ENCODE data around the gene APAF1. TPM values are rescaled to one million over a fixed set of nuclear protein-coding genes. Genes with fewer than 3 reads are reported as not detected.

Gene APAF1
- total and polyA plus RNA-seq, 2 of the 13 experiments (the other 11 are each of a cell fraction or from before 2014, with no cell fraction given) = 6.0 to 13.0 TPM

DNA sequence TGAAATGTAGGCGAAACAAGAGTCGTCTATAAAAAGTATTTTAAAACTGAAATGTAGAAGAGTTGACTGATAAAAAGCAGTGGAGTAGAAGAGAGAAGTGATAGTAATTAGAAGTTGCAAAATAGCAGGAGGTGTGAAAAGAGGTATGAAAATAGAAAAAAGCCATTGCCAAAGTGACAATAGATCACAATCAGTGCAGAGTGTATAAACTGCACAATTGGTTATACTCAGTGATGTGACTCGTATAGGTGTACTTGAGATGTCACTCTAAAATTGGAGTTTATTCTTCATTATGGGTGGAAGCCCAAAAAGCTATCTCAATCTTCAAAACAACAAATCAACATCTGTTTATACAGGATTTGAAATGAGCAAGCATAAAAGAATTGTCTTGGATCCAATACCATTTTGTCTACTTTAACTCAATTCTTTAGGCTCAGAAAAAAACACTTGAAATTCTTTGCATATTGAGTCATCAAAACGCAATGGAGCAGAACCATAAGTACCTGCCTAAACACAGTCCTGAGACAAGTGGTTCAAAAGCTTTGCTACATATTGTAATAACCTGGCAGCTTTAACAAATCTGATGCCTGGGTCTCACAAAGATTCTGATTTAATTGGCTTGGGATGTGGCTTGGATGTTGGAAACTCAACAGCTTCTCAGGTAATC lies 9.3 kb upstream of the APAF1 start:
- in situ Hi-C loops (cut with HindIII; ENCODE audit: extremely low pct_ligation_motif_present, low pct_unique_long_range_greater_than_20kb) = no loop called here
- H2AFZ ChIP-seq (ENCODE audit: low read length) = no peak overlapping the region
- DNase-seq (ENCODE audit: low spot score) (peak; percentile 20), ATAC-seq (no peak), FAIRE-seq (peak; percentile 72)
- H3K4me3 ChIP-seq (replicated peaks in 1 of 3; ENCODE audit: insufficient read depth in 1 of 3, low read depth in 2 of 3, low read length in 3 of 3) = no peak overlapping the region
- H4K20me1 ChIP-seq (ENCODE audit: insufficient read depth, low read length) = no peaks in the 10 kb centered on the region; the same call in 1 of the 2 replicates
- no peaks in the 10 kb centered on the region for H3K27me3 ChIP-seq (ENCODE audit: control insufficient read depth in 1 of 2, insufficient read depth in 2 of 2, low read length in 2 of 2)
- ChIA-PET CTCF (ENCODE audit: low intra/inter-chr PET ratio, low total read pairs) (no interaction called here), POLR2A (no interaction called here)
- WGBS (ENCODE audit: low lambda C conversion rate) = 92% methylated on average over 4 of the region's 4 CpGs
- peaks cover 42% of the 10 kb centered on the region for H3K79me2 ChIP-seq (ENCODE audit: insufficient read depth, low read length)
- H3K4me1 ChIP-seq (ENCODE audit: insufficient read depth, low read length) = peaks cover 34% of the 10 kb centered on the region
- intact Hi-C loops (cut with micrococcal nuclease; ENCODE audit: unreplicated experiment) = no loop called here
- no TSS peak for BruUV-seq (replicated peaks)
- TF ChIP-seq FOSL2 (CRISPR knock-in tag; IDR thresholded peaks at IDR 0.05) (0 out of 2 replicates have a peak, but pooled peaks have one; percentile 14), ZFX (CRISPR knock-in tag; IDR thresholded peaks at IDR 0.05; ENCODE audit: low read depth) (no peak)
- H3K36me3 ChIP-seq (replicated peaks in 1 of 2; ENCODE audit: control insufficient read depth in 1 of 2, insufficient read depth in 2 of 2, low read length in 2 of 2) = peaks cover 5 to 22% of the 10 kb centered on the region in 2 experiments; a peak in 3 of 5 replicates
- no peak overlapping the region for H3K9ac ChIP-seq (ENCODE audit: insufficient read depth, low read depth, low read length)
- H3K4me2 ChIP-seq (ENCODE audit: low read depth, low read length) = no peak overlapping the region
- no peak overlapping the region for H3K27ac ChIP-seq (ENCODE audit: extremely low read length, insufficient read depth, low read length)
- no peaks in the 10 kb centered on the region for H3K9me3 ChIP-seq (ENCODE audit: low read length)

DNA sequence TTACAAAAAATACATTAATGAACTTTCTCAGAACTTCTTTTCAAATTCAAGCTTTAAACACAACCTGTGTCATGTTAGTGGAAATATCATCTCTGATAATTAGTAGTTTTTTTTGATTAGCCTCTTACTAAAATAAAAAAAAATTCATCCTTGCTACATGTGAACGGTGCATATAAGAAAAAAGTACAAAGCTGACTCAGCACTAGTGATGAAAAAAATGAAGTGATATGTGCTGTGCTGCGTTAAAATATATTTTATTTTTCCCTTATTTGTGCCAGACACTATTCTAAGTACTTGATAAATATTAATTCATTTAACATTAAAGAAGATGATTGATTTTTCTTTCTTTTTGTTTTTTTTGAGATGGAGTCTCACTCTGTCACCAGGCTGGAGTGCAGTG lies 8.0 kb upstream of the APAF1 start:
- Histone ChIP-seq H3K4me1 (ENCODE audit: insufficient read depth, low read length) (peaks cover 47% of the 10 kb centered on the region), H3K27me3 (ENCODE audit: control insufficient read depth in 1 of 2, insufficient read depth in 2 of 2, low read length in 2 of 2) (no peaks in the 10 kb centered on the region), H3K4me2 (ENCODE audit: low read depth, low read length) (no peak overlapping the region), H2AFZ (ENCODE audit: low read length) (no peak overlapping the region), H3K27ac (ENCODE audit: extremely low read length, insufficient read depth, low read length) (no peak overlapping the region), H3K36me3 (replicated peaks in 1 of 2; ENCODE audit: control insufficient read depth in 1 of 2, insufficient read depth in 2 of 2, low read length in 2 of 2) (peaks cover 4 to 21% of the 10 kb centered on the region in 2 experiments; a peak in 3 of 5 replicates), H4K20me1 (ENCODE audit: insufficient read depth, low read length) (no peaks in the 10 kb centered on the region; the same call in 1 of the 2 replicates), H3K9me3 (ENCODE audit: low read length) (no peaks in the 10 kb centered on the region), H3K79me2 (ENCODE audit: insufficient read depth, low read length) (peaks cover 54% of the 10 kb centered on the region), H3K4me3 (replicated peaks in 1 of 3; ENCODE audit: insufficient read depth in 1 of 3, low read depth in 2 of 3, low read length in 3 of 3) (no peak overlapping the region), H3K9ac (ENCODE audit: insufficient read depth, low read depth, low read length) (no peak overlapping the region)
- intact Hi-C loops (cut with micrococcal nuclease; ENCODE audit: unreplicated experiment) (no loop called here), in situ Hi-C loops (cut with HindIII; ENCODE audit: extremely low pct_ligation_motif_present, low pct_unique_long_range_greater_than_20kb) (no loop called here)
- no peak for ATAC-seq
- BruUV-seq (replicated peaks) = no TSS peak
- no peak for FAIRE-seq
- ChIA-PET CTCF (ENCODE audit: low intra/inter-chr PET ratio, low total read pairs) (no interaction called here), POLR2A (no interaction called here)
- WGBS (ENCODE audit: low lambda C conversion rate) = 97% methylated on average over 2 of the region's 2 CpGs
- no peak for DNase-seq (ENCODE audit: low spot score)
- TF ChIP-seq MAFF (IDR thresholded peaks at IDR 0.05; ENCODE audit: low read depth, low read length) = peak; percentile 96
- TF ChIP-seq HOXA7 (CRISPR knock-in tag; IDR thresholded peaks at IDR 0.05) = no peak
- no peak for TF ChIP-seq HNF4G (IDR thresholded peaks at IDR 0.05; ENCODE audit: borderline replicate concordance, low read depth, low read length)
- TF ChIP-seq HNF4G (CRISPR knock-in tag; IDR thresholded peaks at IDR 0.05; ENCODE audit: borderline replicate concordance, low read depth) = no peak
- TF ChIP-seq ZNF383 (CRISPR knock-in tag; IDR thresholded peaks at IDR 0.05; ENCODE audit: borderline replicate concordance) = no peak
- no peak for TF ChIP-seq ZNF496 (CRISPR knock-in tag; IDR thresholded peaks at IDR 0.05; ENCODE audit: insufficient replicate concordance)
- TF ChIP-seq BRCA1 (CRISPR knock-in tag; IDR thresholded peaks at IDR 0.05) = no peak
- TF ChIP-seq PLRG1 (conservative IDR thresholded peaks at IDR 0.05) = no peak
- no peak for TF ChIP-seq ZNF282 (IDR thresholded peaks at IDR 0.05; ENCODE audit: partially characterized antibody)
- TF ChIP-seq MAFK (conservative IDR thresholded peaks at IDR 0.05 in 1 of 2, IDR thresholded peaks at IDR 0.05 in 1 of 2; ENCODE audit: low read length in 2 of 2) = peak; percentile 93 to 98
- TF ChIP-seq SIN3A (IDR thresholded peaks at IDR 0.05; ENCODE audit: borderline replicate concordance, low read depth, low read length) = no peak
- TF ChIP-seq DPF2 (CRISPR knock-in tag; IDR thresholded peaks at IDR 0.05; ENCODE audit: borderline replicate concordance, low read depth) = no peak
- TF ChIP-seq, protein P1, sequence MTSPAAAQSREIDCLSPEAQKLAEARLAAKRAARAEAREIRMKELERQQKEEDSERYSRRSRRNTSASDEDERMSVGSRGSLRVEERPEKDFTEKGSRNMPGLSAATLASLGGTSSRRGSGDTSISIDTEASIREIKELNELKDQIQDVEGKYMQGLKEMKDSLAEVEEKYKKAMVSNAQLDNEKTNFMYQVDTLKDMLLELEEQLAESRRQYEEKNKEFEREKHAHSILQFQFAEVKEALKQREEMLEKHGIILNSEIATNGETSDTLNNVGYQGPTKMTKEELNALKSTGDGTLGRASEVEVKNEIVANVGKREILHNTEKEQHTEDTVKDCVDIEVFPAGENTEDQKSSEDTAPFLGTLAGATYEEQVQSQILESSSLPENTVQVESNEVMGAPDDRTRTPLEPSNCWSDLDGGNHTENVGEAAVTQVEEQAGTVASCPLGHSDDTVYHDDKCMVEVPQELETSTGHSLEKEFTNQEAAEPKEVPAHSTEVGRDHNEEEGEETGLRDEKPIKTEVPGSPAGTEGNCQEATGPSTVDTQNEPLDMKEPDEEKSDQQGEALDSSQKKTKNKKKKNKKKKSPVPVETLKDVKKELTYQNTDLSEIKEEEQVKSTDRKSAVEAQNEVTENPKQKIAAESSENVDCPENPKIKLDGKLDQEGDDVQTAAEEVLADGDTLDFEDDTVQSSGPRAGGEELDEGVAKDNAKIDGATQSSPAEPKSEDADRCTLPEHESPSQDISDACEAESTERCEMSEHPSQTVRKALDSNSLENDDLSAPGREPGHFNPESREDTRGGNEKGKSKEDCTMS (CRISPR knock-in tag; conservative IDR thresholded peaks at IDR 0.05) = no peak
- TF ChIP-seq, protein P2, sequence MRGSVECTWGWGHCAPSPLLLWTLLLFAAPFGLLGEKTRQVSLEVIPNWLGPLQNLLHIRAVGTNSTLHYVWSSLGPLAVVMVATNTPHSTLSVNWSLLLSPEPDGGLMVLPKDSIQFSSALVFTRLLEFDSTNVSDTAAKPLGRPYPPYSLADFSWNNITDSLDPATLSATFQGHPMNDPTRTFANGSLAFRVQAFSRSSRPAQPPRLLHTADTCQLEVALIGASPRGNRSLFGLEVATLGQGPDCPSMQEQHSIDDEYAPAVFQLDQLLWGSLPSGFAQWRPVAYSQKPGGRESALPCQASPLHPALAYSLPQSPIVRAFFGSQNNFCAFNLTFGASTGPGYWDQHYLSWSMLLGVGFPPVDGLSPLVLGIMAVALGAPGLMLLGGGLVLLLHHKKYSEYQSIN (CRISPR knock-in tag; IDR thresholded peaks at IDR 0.05; ENCODE audit: borderline replicate concordance) = no peak
